Parietal lobe (tissue), 2 donors: ENCODE results near the gene RTF2. TPM values are rescaled to one million over a fixed set of nuclear protein-coding genes. Genes with fewer than 3 reads are reported as not detected.

Experiments
- small RNA-seq: library from RNA; depleted of rRNA; stranded (forward); fragments of <200 nt; gene quantifications from one replicate; pipeline ENCODE3, GENCODE V24; 2014; ENCODE audit warnings: low replicate concordance
- total RNA-seq: library from RNA; depleted of rRNA; stranded (reverse); fragments of >200 nt; gene quantifications from one replicate; pipeline ENCODE4 v1.2.3, GENCODE V29; 2014

The RTF2 gene
- 41.0 TPM for total RNA-seq

GRCh38 chr20:56468316-56469076 is at the start of gene RTF2:
TSS of gene RTF2 (plus strand) at chr20:56468627. CDS start at chr20:56468698, 71 bp downstream.

GRCh38 chr20:56524444-56524843 is 56.0 kb downstream of the RTF2 start, which contains the start of gene FAM209A:
TSS of gene FAM209A (plus strand) at chr20:56524744. CDS start at chr20:56524809, 65 bp downstream.

GRCh38 chr20:56532946-56533345 is 64.5 kb downstream of the RTF2 start, which contains the start of gene FAM209B:
TSS of gene FAM209B (plus strand) at chr20:56533246. CDS start at chr20:56533342, 96 bp downstream.

Small RNAs within 50 kb of the gene (small RNA-seq; reads per million reads assigned to genes)
- gene RPL39P, result not detected

Other genes with a start within 250 kb of the RTF2 start
- gene MC3R, start 219.9 kb upstream of the RTF2 start, total RNA-seq, result not detected
- gene FAM210B, start 109.7 kb upstream of the RTF2 start, total RNA-seq, result 12.5 TPM
- gene AURKA, start 76.4 kb upstream of the RTF2 start, total RNA-seq, result 4.4 TPM
- gene CSTF1, start 76.0 kb upstream of the RTF2 start, total RNA-seq, result 31.0 TPM
- gene CASS4, start 56.4 kb upstream of the RTF2 start, total RNA-seq, result 0.31 TPM
- not detected for gene FAM209A, start 56.1 kb downstream of the RTF2 start, total RNA-seq
- gene FAM209B, start 64.6 kb downstream of the RTF2 start, total RNA-seq, result not detected
- 6.9 TPM for gene TFAP2C, start 160.7 kb downstream of the RTF2 start, total RNA-seq